ENCODE measurements around the gene KLHL33. TPM values are rescaled to one million over a fixed set of nuclear protein-coding genes. Genes with fewer than 3 reads are reported as not detected.

The KLHL33 gene
- total and polyA plus RNA-seq, 5 donors from 2014 or later: 0.72 TPM; not detected in 4

DNA sequence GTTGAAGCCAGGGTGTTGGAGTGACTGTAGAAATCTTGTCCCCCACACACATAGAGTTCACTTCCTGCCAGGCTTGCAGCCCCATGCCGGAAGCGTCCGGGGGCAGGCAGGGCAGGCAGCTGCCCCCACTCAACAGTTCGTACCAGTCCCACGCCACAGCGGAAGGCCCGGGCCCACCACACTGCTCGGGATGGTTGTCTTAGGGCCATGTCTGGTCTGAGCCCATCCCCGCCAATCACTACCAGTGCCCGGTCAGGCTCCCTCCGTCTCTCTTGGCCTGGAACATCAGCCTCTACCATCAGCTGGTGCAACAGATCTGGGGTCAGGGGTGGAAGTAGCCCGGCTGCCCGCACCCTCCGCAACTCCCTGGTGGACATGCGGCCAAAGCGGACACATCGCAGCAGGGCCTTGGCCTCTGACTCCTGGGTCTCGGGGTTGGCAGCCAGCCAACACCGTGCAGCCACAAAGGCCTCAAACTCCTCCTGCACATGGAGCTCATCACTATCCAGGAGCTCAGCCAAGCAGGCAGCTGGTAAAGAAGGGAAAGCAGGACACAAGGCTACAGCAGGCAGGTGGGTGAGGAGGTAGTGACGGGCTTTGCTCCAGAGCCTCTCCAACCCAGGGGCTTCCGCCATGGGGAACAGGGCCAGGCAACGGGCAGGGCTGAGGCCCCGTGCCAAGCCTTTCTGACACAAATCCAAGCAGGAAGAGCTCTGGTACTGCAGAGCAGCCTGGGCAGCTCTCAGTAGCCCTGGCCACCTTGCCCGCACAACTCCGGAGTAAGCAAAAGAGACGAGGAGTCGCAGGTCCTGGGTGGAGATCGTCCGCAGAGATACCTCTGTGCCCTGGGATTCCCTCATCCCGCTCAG, 5.9 kb downstream of the KLHL33 start:
- Histone ChIP-seq H3K27me3 (ENCODE audit: control insufficient read depth, insufficient read depth, low read length) (no peaks in the 10 kb centered on the region), H3K27ac (ENCODE audit: insufficient read depth, low read length, poor library complexity, severe bottlenecking) (no peak overlapping the region), H3K4me1 (ENCODE audit: control insufficient read depth, insufficient read depth, low read length, poor library complexity, severe bottlenecking) (peaks cover 15% of the 10 kb centered on the region), H3K9me3 (ENCODE audit: control insufficient read depth in 2 of 2, low read length in 2 of 2) (no peaks in the 10 kb centered on the region), H3K36me3 (ENCODE audit: control insufficient read depth, insufficient read depth, low read length) (no peaks in the 10 kb centered on the region), H3K4me3 (ENCODE audit: low read depth, low read length) (no peak overlapping the region)
- Mint-ChIP-seq H3K4me1 (peaks cover 0 to 24% (median 14%) of the 10 kb centered on the region in 4 donors), H3K27ac (peak overlapping the region in 1 of 3 donors; percentile 38), H3K27me3 (no peaks in the 10 kb centered on the region), H3K36me3 (no peaks in the 10 kb centered on the region), H3K4me3 (peak overlapping the region in 1 of 4 donors; percentile 51), H3K9me3 (no peaks in the 10 kb centered on the region)
- peak in 1 of 3 donors; percentile 41 for DNase-seq
- peak in 1 of 2 donors; percentile 42 for ATAC-seq (ENCODE audit: low read depth in 2 of 2)

DNA sequence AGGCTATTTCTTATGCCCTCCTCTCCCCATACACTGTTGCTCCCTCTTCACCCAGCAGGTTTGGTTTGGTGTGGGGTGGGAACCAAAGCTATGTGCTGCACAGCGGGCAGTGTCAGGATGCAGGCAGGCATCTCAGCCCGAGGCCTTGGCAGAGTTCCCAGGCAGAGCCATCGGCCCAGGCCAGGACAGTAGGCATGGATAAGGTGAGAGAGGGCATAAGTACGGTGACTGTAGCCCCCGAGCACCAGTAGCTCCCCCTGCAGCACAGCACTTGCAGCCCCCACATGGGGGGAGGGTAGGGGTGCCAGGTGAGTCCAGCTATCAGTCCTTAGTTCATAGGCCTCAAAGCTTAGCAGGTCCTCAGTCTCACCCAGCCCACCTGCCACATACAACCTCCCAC, 7.2 kb downstream of the KLHL33 start:
- Mint-ChIP-seq H3K4me1 (peaks cover 0 to 24% (median 14%) of the 10 kb centered on the region in 4 donors), H3K27me3 (no peaks in the 10 kb centered on the region), H3K27ac (peak overlapping the region in 2 of 3 donors; percentile 25 to 61), H3K4me3 (no peak overlapping the region), H3K9me3 (no peaks in the 10 kb centered on the region), H3K36me3 (no peaks in the 10 kb centered on the region)
- Histone ChIP-seq H3K9me3 (ENCODE audit: control insufficient read depth in 2 of 2, low read length in 2 of 2) (no peaks in the 10 kb centered on the region), H3K27ac (ENCODE audit: insufficient read depth, low read length, poor library complexity, severe bottlenecking) (no peak overlapping the region), H3K4me3 (ENCODE audit: low read depth, low read length) (no peak overlapping the region), H3K27me3 (ENCODE audit: control insufficient read depth, insufficient read depth, low read length) (no peaks in the 10 kb centered on the region), H3K4me1 (ENCODE audit: control insufficient read depth, insufficient read depth, low read length, poor library complexity, severe bottlenecking) (peaks cover 15% of the 10 kb centered on the region), H3K36me3 (ENCODE audit: control insufficient read depth, insufficient read depth, low read length) (no peaks in the 10 kb centered on the region)
- ATAC-seq (ENCODE audit: low read depth in 2 of 2) (no peak), DNase-seq (no peak)

DNA sequence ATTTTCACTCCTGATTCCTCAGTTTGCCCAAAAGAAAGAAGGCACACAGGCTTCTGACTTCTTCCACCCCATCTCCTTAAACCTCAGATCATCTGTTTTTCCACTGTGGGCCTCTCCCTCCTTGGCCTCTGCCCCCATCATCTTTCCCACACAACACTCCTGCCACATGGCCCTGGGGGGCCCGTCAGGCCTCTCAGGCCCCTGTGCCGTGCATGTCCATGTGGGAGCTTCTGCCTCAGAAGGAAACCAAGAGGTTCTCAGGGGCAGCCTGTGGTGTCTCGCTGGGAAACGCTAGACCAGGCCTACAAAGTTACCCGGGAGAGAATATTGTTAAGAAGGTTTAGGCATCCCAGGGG, 8.0 kb downstream of the KLHL33 start:
- Histone ChIP-seq H3K4me1 (ENCODE audit: control insufficient read depth, insufficient read depth, low read length, poor library complexity, severe bottlenecking) (peaks cover 15% of the 10 kb centered on the region), H3K27me3 (ENCODE audit: control insufficient read depth, insufficient read depth, low read length) (no peaks in the 10 kb centered on the region), H3K27ac (ENCODE audit: insufficient read depth, low read length, poor library complexity, severe bottlenecking) (no peak overlapping the region), H3K36me3 (ENCODE audit: control insufficient read depth, insufficient read depth, low read length) (no peaks in the 10 kb centered on the region), H3K9me3 (ENCODE audit: control insufficient read depth in 2 of 2, low read length in 2 of 2) (no peaks in the 10 kb centered on the region), H3K4me3 (ENCODE audit: low read depth, low read length) (no peak overlapping the region)
- no peaks in the 10 kb centered on the region for H3K36me3 Mint-ChIP-seq
- no peak overlapping the region for H3K4me3 Mint-ChIP-seq
- no peaks in the 10 kb centered on the region for H3K27me3 Mint-ChIP-seq
- no peak for DNase-seq
- H3K27ac Mint-ChIP-seq: peak overlapping the region in 2 of 3 donors; percentile 55 to 75
- H3K4me1 Mint-ChIP-seq: peaks cover 0 to 24% (median 14%) of the 10 kb centered on the region in 4 donors
- no peak for ATAC-seq (ENCODE audit: low read depth in 2 of 2)
- H3K9me3 Mint-ChIP-seq: no peaks in the 10 kb centered on the region

DNA sequence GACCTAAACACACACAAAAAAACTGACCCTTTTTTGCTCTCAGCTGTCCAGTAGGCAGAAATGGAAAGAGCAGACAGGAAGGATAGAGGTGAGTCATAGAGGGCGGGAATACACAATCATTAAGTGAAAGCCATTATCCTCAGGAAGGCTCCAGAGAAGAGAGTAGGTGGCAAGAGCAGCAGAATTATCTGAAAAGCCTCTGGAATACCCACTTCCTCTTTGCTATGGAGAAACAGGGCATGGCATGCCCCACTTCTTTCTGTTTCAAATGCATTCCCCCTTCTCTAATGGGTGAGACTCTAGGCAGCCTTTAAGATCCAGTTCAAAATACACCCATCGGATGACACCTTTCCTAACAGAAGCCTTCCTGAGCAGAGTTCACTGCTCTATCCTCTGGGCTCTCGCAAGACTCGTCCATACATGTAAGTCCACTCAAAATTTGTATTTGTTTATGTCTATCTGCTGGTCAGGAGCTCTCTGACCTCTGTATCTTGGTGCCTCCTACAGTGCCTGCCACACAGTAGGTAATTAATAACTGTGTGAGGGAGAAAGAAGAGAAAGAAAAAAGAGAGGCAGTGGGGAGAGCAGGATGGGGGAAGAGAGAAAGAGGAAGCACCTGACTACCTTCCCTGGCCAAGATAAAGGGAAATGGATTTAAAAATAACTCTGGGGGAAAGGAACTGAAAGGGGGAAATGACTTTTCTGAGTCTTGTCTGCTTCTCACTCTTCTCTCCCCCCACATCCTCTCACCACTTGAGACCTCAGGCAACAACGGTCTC, 8.5 kb downstream of the KLHL33 start:
- peak overlapping the region in 1 of 4 donors; percentile 1 for H3K4me3 Mint-ChIP-seq
- no peaks in the 10 kb centered on the region for H3K27me3 ChIP-seq (ENCODE audit: control insufficient read depth, insufficient read depth, low read length)
- H3K36me3 ChIP-seq (ENCODE audit: control insufficient read depth, insufficient read depth, low read length): no peaks in the 10 kb centered on the region
- no peaks in the 10 kb centered on the region for H3K27me3 Mint-ChIP-seq
- peak overlapping the region in 2 of 3 donors; percentile 55 to 75 for H3K27ac Mint-ChIP-seq
- no peak overlapping the region for H3K27ac ChIP-seq (ENCODE audit: insufficient read depth, low read length, poor library complexity, severe bottlenecking)
- H3K9me3 Mint-ChIP-seq: no peaks in the 10 kb centered on the region
- H3K36me3 Mint-ChIP-seq: no peaks in the 10 kb centered on the region
- peaks cover 15% of the 10 kb centered on the region for H3K4me1 ChIP-seq (ENCODE audit: control insufficient read depth, insufficient read depth, low read length, poor library complexity, severe bottlenecking)
- no peak overlapping the region for H3K4me3 ChIP-seq (ENCODE audit: low read depth, low read length)
- DNase-seq: peak in 1 of 3 donors; percentile 55
- no peaks in the 10 kb centered on the region for H3K9me3 ChIP-seq (ENCODE audit: control insufficient read depth in 2 of 2, low read length in 2 of 2)
- H3K4me1 Mint-ChIP-seq: peaks cover 0 to 24% (median 14%) of the 10 kb centered on the region in 4 donors
- peak; percentile 28 to 44 for ATAC-seq (ENCODE audit: low read depth in 2 of 2)

DNA sequence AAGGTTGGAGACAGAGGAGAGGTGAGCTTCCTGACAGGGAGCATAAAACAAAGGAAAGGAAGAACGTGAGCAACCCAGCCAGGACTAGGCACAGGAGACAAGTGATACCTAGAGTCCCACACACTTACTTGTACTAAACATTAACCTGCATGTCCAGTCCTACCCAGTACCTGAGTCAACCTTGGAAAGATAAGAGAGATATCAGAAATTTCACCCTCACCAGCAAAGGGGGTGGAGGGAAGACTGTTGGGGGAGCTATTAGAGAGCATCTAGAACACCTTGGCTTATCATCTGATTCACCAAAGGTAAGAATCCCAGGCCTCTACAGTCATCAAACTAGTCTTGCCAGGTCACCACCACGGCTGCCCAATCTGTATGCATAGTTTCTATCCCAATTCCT, 11.1 kb downstream of the KLHL33 start:
- H3K36me3 ChIP-seq (ENCODE audit: control insufficient read depth, insufficient read depth, low read length): no peaks in the 10 kb centered on the region
- peaks cover 15% of the 10 kb centered on the region for H3K4me1 ChIP-seq (ENCODE audit: control insufficient read depth, insufficient read depth, low read length, poor library complexity, severe bottlenecking)
- no peaks in the 10 kb centered on the region for H3K9me3 ChIP-seq (ENCODE audit: control insufficient read depth in 2 of 2, low read length in 2 of 2)
- no peaks in the 10 kb centered on the region for H3K36me3 Mint-ChIP-seq
- peaks cover 0 to 24% (median 14%) of the 10 kb centered on the region in 4 donors for H3K4me1 Mint-ChIP-seq
- no peak overlapping the region for H3K4me3 ChIP-seq (ENCODE audit: low read depth, low read length)
- no peaks in the 10 kb centered on the region for H3K27me3 ChIP-seq (ENCODE audit: control insufficient read depth, insufficient read depth, low read length)
- H3K4me3 Mint-ChIP-seq: no peak overlapping the region
- no peak for DNase-seq
- ATAC-seq (ENCODE audit: low read depth in 2 of 2): no peak
- H3K27ac ChIP-seq (ENCODE audit: insufficient read depth, low read length, poor library complexity, severe bottlenecking): no peak overlapping the region
- no peaks in the 10 kb centered on the region for H3K9me3 Mint-ChIP-seq
- no peaks in the 10 kb centered on the region for H3K27me3 Mint-ChIP-seq
- H3K27ac Mint-ChIP-seq: peak overlapping the region in 1 of 3 donors; percentile 54

DNA sequence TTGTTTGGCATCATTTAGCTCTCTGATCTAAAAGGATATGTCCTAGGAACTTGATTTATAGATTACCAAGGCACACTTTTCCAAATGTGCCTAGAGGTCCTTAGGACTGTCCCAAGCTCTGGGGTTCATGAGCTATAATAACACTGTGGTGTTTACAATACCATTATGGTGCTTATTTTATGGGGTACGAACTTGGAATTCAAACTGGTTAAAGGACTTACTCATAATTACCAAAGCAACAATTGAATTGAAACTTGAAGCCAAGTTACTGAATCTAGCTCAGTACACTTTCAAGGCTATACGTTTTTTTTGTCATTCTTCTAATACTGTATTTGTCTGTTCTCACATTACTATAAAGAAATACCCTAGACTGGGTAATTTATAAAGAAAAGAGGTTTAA, 13.1 kb downstream of the KLHL33 start:
- Mint-ChIP-seq H3K27ac (peak overlapping the region in 1 of 3 donors; percentile 47), H3K4me1 (peaks cover 0 to 8% (median 8%) of the 10 kb centered on the region in 4 donors), H3K9me3 (no peaks in the 10 kb centered on the region), H3K36me3 (no peaks in the 10 kb centered on the region), H3K27me3 (no peaks in the 10 kb centered on the region), H3K4me3 (no peak overlapping the region)
- Histone ChIP-seq H3K4me1 (ENCODE audit: control insufficient read depth, insufficient read depth, low read length, poor library complexity, severe bottlenecking) (peaks cover 8% of the 10 kb centered on the region), H3K36me3 (ENCODE audit: control insufficient read depth, insufficient read depth, low read length) (no peaks in the 10 kb centered on the region), H3K27me3 (ENCODE audit: control insufficient read depth, insufficient read depth, low read length) (no peaks in the 10 kb centered on the region), H3K4me3 (ENCODE audit: low read depth, low read length) (no peak overlapping the region), H3K27ac (ENCODE audit: insufficient read depth, low read length, poor library complexity, severe bottlenecking) (no peak overlapping the region), H3K9me3 (ENCODE audit: control insufficient read depth in 2 of 2, low read length in 2 of 2) (no peaks in the 10 kb centered on the region)
- DNase-seq (no peak), ATAC-seq (ENCODE audit: low read depth in 2 of 2) (no peak)

DNA sequence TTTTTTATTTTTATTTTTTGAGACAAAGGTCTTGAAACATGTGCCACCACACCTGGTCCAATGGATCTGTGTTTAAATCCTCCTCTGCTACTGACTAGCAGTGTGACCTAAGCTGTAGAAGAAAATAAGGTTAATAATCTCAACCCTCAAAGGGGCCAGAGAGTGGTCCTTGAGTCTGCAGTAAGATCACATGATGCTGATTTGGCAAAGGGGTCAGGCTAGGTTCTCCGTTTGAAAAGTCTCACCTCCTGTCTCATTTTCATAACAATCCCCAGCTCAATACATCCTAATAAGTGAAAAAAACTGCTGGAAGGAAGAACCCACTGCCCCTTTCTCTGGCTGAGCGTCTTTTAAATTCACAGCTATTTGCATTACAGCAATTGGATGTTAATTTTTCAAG, 14.7 kb downstream of the KLHL33 start:
- no peak overlapping the region for H3K4me3 ChIP-seq (ENCODE audit: low read depth, low read length)
- no peaks in the 10 kb centered on the region for H3K36me3 ChIP-seq (ENCODE audit: control insufficient read depth, insufficient read depth, low read length)
- H3K27ac ChIP-seq (ENCODE audit: insufficient read depth, low read length, poor library complexity, severe bottlenecking): no peak overlapping the region
- H3K9me3 ChIP-seq (ENCODE audit: control insufficient read depth in 2 of 2, low read length in 2 of 2): no peaks in the 10 kb centered on the region
- no peaks in the 10 kb centered on the region for H3K4me1 ChIP-seq (ENCODE audit: control insufficient read depth, insufficient read depth, low read length, poor library complexity, severe bottlenecking)
- Mint-ChIP-seq H3K4me1 (no peaks in the 10 kb centered on the region), H3K4me3 (no peak overlapping the region), H3K9me3 (no peaks in the 10 kb centered on the region), H3K36me3 (no peaks in the 10 kb centered on the region), H3K27me3 (no peaks in the 10 kb centered on the region), H3K27ac (no peak overlapping the region)
- no peak for ATAC-seq (ENCODE audit: low read depth in 2 of 2)
- no peaks in the 10 kb centered on the region for H3K27me3 ChIP-seq (ENCODE audit: control insufficient read depth, insufficient read depth, low read length)
- no peak for DNase-seq
